SK-N-SH (cell line): ENCODE measurements around the gene WWC1. TPM values are rescaled to one million over a fixed set of nuclear protein-coding genes. Genes with fewer than 3 reads are reported as not detected.

Source experiments
- CTCF ChIA-PET: fragments of 300-600, 350-600 bp; formaldehyde crosslinking; extraction: SDS; loops from one replicate; lab custom pipeline; 2021; lab: Yijun Ruan, JAX
- POLR2A ChIA-PET: fragments of 350-600 bp; sonication (Branson Sonifier 250); formaldehyde crosslinking; extraction: SDS; loops from one replicate; lab custom pipeline; 2020; ENCODE audit warnings: antibody characterized with exemption, inconsistent platforms; lab: Yijun Ruan, JAX
- DNase-seq: peaks from one replicate; pipeline ENCODE4 v3.0.0; 2012
- H2AFZ ChIP-seq: fragments of 200-600 bp; sonication (generic); 2 replicates; pipeline ENCODE4 v1.8.1; 2016; ENCODE audit warnings: antibody characterized with exemption, mild to moderate bottlenecking, low read depth
- H3F3A ChIP-seq: fragments of 200-600 bp; sonication (generic); replicated peaks from 2 replicates; pipeline ENCODE3; 2016; ENCODE audit warnings: antibody characterized with exemption, mild to moderate bottlenecking; ENCODE audit not compliant: insufficient read depth
- H3K27ac ChIP-seq, 2 experiments: fragments of 200-500 bp in 1 of 2; fragments of 200-600 bp in 1 of 2; sonication (Bioruptor generic) in 1 of 2; sonication (generic), shearing (Covaris generic) in 1 of 2; 2 replicates each; pipeline versions ENCODE4 v1.5.1 to v1.6.1; 2014 to 2016; ENCODE audit warnings: low read depth in 2 of 2, inconsistent platforms in 1 of 2, low read length in 1 of 2, mild to moderate bottlenecking in 1 of 2, mixed read lengths in 1 of 2
- H3K27me3 ChIP-seq: fragments of 200-600 bp; sonication (generic), shearing (Covaris generic); 2 replicates; pipeline ENCODE4 v1.6.1; 2016; ENCODE audit warnings: mixed run types; ENCODE audit not compliant: insufficient read depth
- H3K36me3 ChIP-seq, 2 experiments: fragments of 200-500 bp in 1 of 2; fragments of 200-600 bp in 1 of 2; sonication (Bioruptor generic) in 1 of 2; sonication (generic) in 1 of 2; replicated peaks in 1 of 2; 2 replicates each; pipeline versions ENCODE3 to v1.5.1; 2014 to 2016; ENCODE audit warnings: low read length in 1 of 2, mild to moderate bottlenecking in 1 of 2; ENCODE audit not compliant: insufficient read depth in 2 of 2, control insufficient read depth in 1 of 2
- H3K4me1 ChIP-seq, 2 experiments: fragments of 200-500 bp in 1 of 2; fragments of 200-600 bp in 1 of 2; sonication (Bioruptor generic) in 1 of 2; sonication (generic), shearing (Covaris generic) in 1 of 2; 2 replicates each; pipeline versions ENCODE4 v1.5.1 to v1.6.1; 2014 to 2016; ENCODE audit warnings: low read depth in 1 of 2, low read length in 1 of 2, mixed run types in 1 of 2; ENCODE audit not compliant: insufficient read depth in 2 of 2, control insufficient read depth in 1 of 2
- H3K4me2 ChIP-seq: fragments of 200-600 bp; sonication (generic), shearing (Covaris generic); 2 replicates; pipeline ENCODE4 v1.6.1; 2017; ENCODE audit warnings: mixed run types
- H3K4me3 ChIP-seq, 2 experiments: fragments of 200-500 bp in 1 of 2; fragments of 200-600 bp in 1 of 2; sonication (Bioruptor generic) in 1 of 2; sonication (generic), shearing (Covaris generic) in 1 of 2; 2 replicates each; pipeline versions ENCODE4 v1.5.1 to v1.8.1; 2014 to 2016; ENCODE audit warnings: low read depth in 2 of 2, inconsistent platforms in 1 of 2, low read length in 1 of 2, mild to moderate bottlenecking in 1 of 2, mixed read lengths in 1 of 2, moderate library complexity in 1 of 2
- H3K79me2 ChIP-seq: fragments of 200-600 bp; sonication (generic); 2 replicates; pipeline ENCODE4 v1.8.1; 2017; ENCODE audit warnings: mild to moderate bottlenecking; ENCODE audit not compliant: insufficient read depth
- H3K9ac ChIP-seq: fragments of 200-600 bp; sonication (generic); 2 replicates; pipeline ENCODE4 v1.6.1; 2017; ENCODE audit warnings: mixed run types
- H3K9me2 ChIP-seq: fragments of 200-600 bp; sonication (generic); 2 replicates; pipeline ENCODE4 v1.6.1; 2017; ENCODE audit warnings: mixed run types
- H3K9me3 ChIP-seq: fragments of 200-600 bp; sonication (generic); 2 replicates; pipeline ENCODE4 v1.6.1; 2017; ENCODE audit warnings: mixed run types, mild to moderate bottlenecking, moderate library complexity
- H4K20me1 ChIP-seq: fragments of 200-600 bp; sonication (generic); 2 replicates; pipeline ENCODE4 v1.6.1; 2017; ENCODE audit warnings: mild to moderate bottlenecking, mixed run types; ENCODE audit not compliant: insufficient read depth
- ELF1 ChIP-seq: IDR thresholded peaks from 2 replicates; pipeline ENCODE4 v1.4.0; 2012
- FOXJ3 ChIP-seq: sonication (generic); formaldehyde crosslinking; IDR thresholded peaks from 2 replicates; pipeline ENCODE4 v1.5.1; 2020; ENCODE audit warnings: mild to moderate bottlenecking, missing genetic modification reagents
- FOXM1 ChIP-seq: IDR thresholded peaks from 2 replicates; pipeline ENCODE4 v1.4.0; 2012; ENCODE audit warnings: low read depth, mild to moderate bottlenecking
- GABPA ChIP-seq: IDR thresholded peaks from 2 replicates; pipeline ENCODE4 v1.4.0; 2012; ENCODE audit warnings: low read depth, mild to moderate bottlenecking
- MEF2A ChIP-seq: IDR thresholded peaks from 2 replicates; pipeline ENCODE4 v1.4.0; 2012; ENCODE audit warnings: low read depth, borderline replicate concordance
- NFIC ChIP-seq: IDR thresholded peaks from 2 replicates; pipeline ENCODE4 v1.4.0; 2012; ENCODE audit warnings: borderline replicate concordance
- NRF1 ChIP-seq: IDR thresholded peaks from 2 replicates; pipeline ENCODE4 v1.6.1; 2012; ENCODE audit warnings: low read depth, mild to moderate bottlenecking, low read length
- POLR2AphosphoS5 ChIP-seq: IDR thresholded peaks from 2 replicates; pipeline ENCODE4 v1.6.1; 2012; ENCODE audit warnings: low read depth, low read length
- RCOR1 ChIP-seq: fragments of 150-350 bp; IDR thresholded peaks from 2 replicates; pipeline ENCODE4 v1.6.1; 2017; ENCODE audit warnings: antibody characterized with exemption, low read length
- RFX5 ChIP-seq: IDR thresholded peaks from 2 replicates; pipeline ENCODE4 v1.6.1; 2012; ENCODE audit warnings: mild to moderate bottlenecking, improper control_type of control experiment, low read length
- TAF1 ChIP-seq: IDR thresholded peaks from 2 replicates; pipeline ENCODE4 v1.6.1; 2012; ENCODE audit warnings: low read depth, mild to moderate bottlenecking, low read length, moderate library complexity, borderline replicate concordance
- TEAD4 ChIP-seq: IDR thresholded peaks from 2 replicates; pipeline ENCODE4 v1.4.0; 2012; ENCODE audit warnings: mild to moderate bottlenecking, borderline replicate concordance; ENCODE audit not compliant: insufficient read depth
- YY1 ChIP-seq: IDR thresholded peaks from 2 replicates; pipeline ENCODE4 v1.4.0; 2012; ENCODE audit warnings: low read depth, mild to moderate bottlenecking
- WGBS: methylation state at CpG from one replicate; pipeline ENCODE4 v1.1.6; 2017; ENCODE audit warnings: low lambda C conversion rate; 5-methylcytosine and 5-hydroxymethylcytosine counted together
- polyA plus RNA-seq, 3 experiments: library from polyadenylated mRNA; depleted of rRNA; stranded (reverse); fragments of >200 nt; gene quantifications; 2 replicates each; pipeline ENCODE4 v1.2.3, GENCODE V29; 2012
- TF ChIP-seq, protein P1 (sequence below): IDR thresholded peaks from 2 replicates; pipeline ENCODE4 v1.4.0; 2012; ENCODE audit warnings: low read depth, borderline replicate concordance
- TF ChIP-seq, protein P2 (sequence below): IDR thresholded peaks from 2 replicates; pipeline ENCODE4 v1.4.0; 2012; ENCODE audit warnings: low read depth
- TF ChIP-seq, protein P3 (sequence below): IDR thresholded peaks from 2 replicates; pipeline ENCODE4 v1.6.1; 2012; ENCODE audit warnings: mild to moderate bottlenecking, low read depth, low read length, moderate library complexity
- TF ChIP-seq, protein P4 (sequence below): IDR thresholded peaks from 2 replicates; pipeline ENCODE4 v1.4.0; 2012; ENCODE audit warnings: low read depth, borderline replicate concordance

WWC1 gene
- polyA plus RNA-seq, 1 of the 3 experiments (the other 2 are of a cell fraction), result 16.9 TPM

DNA sequence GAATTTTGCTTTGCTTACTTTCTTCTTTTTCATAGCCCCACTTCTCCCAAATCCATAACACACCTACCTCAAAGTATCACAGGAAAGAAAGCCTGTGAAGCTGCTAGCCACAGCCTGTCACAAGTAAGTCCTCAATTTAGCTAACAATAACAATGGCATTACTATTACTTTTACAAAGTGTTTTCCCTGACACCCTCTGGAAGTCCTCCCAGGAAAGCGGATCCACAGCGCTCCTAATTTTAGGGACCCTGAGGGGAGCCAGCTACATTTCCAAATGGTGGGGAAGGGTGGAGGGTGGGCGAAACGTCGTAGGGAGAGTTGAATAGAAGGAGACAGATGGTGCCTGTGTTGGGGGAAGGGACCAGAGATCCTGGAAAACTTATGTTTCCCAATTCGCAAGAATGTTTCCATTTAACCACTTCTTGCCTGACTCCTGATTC lies 523 bp upstream of the WWC1 start:
- H3K4me2 ChIP-seq, result peak overlapping the region; percentile 82
- peak overlapping the region; percentile 44; the same call in 1 of the 2 replicates for H3K9ac ChIP-seq
- H2AFZ ChIP-seq, result peak overlapping the region; percentile 90
- no peaks in the 10 kb centered on the region for H3K27me3 ChIP-seq
- H3F3A ChIP-seq, result peaks cover 4% of the 10 kb centered on the region
- no peaks in the 10 kb centered on the region for H4K20me1 ChIP-seq
- H3K4me1 ChIP-seq, result peaks cover 7 to 12% of the 10 kb centered on the region in 2 experiments
- no peaks in the 10 kb centered on the region for H3K36me3 ChIP-seq
- no peak for DNase-seq
- no peak overlapping the region for H3K27ac ChIP-seq
- no peaks in the 10 kb centered on the region for H3K9me3 ChIP-seq
- peak overlapping the region; percentile 72 to 73 for H3K4me3 ChIP-seq
- ChIA-PET CTCF (interaction anchor here (0.6 to 3.7 kb wide), 6 partner anchors 10 to 593 kb away, joined by 3 to 20 read pairs (median 4); no protein-coding TSS in a partner anchor), POLR2A (no interaction called here)
- no peak for TF ChIP-seq FOXM1
- no peak for TF ChIP-seq RCOR1
- TF ChIP-seq YY1, result no peak
- TF ChIP-seq TEAD4, result no peak
- TF ChIP-seq FOXJ3, result no peak
- TF ChIP-seq, protein P1, sequence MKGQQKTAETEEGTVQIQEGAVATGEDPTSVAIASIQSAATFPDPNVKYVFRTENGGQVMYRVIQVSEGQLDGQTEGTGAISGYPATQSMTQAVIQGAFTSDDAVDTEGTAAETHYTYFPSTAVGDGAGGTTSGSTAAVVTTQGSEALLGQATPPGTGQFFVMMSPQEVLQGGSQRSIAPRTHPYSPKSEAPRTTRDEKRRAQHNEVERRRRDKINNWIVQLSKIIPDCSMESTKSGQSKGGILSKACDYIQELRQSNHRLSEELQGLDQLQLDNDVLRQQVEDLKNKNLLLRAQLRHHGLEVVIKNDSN, result no peak
- no peak for TF ChIP-seq NFIC
- no peak for TF ChIP-seq ELF1
- TF ChIP-seq, protein P2, sequence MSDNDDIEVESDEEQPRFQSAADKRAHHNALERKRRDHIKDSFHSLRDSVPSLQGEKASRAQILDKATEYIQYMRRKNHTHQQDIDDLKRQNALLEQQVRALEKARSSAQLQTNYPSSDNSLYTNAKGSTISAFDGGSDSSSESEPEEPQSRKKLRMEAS, result no peak
- TF ChIP-seq TAF1, result no peak
- no peak for TF ChIP-seq RFX5
- no peak for TF ChIP-seq NRF1
- TF ChIP-seq, protein P3, sequence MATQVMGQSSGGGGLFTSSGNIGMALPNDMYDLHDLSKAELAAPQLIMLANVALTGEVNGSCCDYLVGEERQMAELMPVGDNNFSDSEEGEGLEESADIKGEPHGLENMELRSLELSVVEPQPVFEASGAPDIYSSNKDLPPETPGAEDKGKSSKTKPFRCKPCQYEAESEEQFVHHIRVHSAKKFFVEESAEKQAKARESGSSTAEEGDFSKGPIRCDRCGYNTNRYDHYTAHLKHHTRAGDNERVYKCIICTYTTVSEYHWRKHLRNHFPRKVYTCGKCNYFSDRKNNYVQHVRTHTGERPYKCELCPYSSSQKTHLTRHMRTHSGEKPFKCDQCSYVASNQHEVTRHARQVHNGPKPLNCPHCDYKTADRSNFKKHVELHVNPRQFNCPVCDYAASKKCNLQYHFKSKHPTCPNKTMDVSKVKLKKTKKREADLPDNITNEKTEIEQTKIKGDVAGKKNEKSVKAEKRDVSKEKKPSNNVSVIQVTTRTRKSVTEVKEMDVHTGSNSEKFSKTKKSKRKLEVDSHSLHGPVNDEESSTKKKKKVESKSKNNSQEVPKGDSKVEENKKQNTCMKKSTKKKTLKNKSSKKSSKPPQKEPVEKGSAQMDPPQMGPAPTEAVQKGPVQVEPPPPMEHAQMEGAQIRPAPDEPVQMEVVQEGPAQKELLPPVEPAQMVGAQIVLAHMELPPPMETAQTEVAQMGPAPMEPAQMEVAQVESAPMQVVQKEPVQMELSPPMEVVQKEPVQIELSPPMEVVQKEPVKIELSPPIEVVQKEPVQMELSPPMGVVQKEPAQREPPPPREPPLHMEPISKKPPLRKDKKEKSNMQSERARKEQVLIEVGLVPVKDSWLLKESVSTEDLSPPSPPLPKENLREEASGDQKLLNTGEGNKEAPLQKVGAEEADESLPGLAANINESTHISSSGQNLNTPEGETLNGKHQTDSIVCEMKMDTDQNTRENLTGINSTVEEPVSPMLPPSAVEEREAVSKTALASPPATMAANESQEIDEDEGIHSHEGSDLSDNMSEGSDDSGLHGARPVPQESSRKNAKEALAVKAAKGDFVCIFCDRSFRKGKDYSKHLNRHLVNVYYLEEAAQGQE, result no peak
- TF ChIP-seq GABPA, result no peak
- TF ChIP-seq MEF2A, result no peak
- TF ChIP-seq, protein P4, sequence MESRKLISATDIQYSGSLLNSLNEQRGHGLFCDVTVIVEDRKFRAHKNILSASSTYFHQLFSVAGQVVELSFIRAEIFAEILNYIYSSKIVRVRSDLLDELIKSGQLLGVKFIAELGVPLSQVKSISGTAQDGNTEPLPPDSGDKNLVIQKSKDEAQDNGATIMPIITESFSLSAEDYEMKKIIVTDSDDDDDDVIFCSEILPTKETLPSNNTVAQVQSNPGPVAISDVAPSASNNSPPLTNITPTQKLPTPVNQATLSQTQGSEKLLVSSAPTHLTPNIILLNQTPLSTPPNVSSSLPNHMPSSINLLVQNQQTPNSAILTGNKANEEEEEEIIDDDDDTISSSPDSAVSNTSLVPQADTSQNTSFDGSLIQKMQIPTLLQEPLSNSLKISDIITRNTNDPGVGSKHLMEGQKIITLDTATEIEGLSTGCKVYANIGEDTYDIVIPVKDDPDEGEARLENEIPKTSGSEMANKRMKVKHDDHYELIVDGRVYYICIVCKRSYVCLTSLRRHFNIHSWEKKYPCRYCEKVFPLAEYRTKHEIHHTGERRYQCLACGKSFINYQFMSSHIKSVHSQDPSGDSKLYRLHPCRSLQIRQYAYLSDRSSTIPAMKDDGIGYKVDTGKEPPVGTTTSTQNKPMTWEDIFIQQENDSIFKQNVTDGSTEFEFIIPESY, result no peak
- no peak for TF ChIP-seq POLR2AphosphoS5
- H3K79me2 ChIP-seq, result peaks cover 36% of the 10 kb centered on the region
- 16% methylated on average over 6 of the region's 6 CpGs for WGBS
- H3K9me2 ChIP-seq, result no peaks in the 10 kb centered on the region
